Testis (tissue), 2 donors: ENCODE data around the gene MAML2.

Experiments
- CTCF ChIP-seq, 3 experiments: fragments of 450-650 bp in 2 of 3; fragments of 200-600 bp in 1 of 3; sonication (generic) in 1 of 3; IDR thresholded peaks; one replicate each; pipeline ENCODE4 v1.5.1; 2016 to 2019; ENCODE audit warnings: antibody characterized with exemption in 3 of 3, mild to moderate bottlenecking in 2 of 3, moderate library complexity in 1 of 3
- POLR2A ChIP-seq: fragments of 450-650 bp; IDR thresholded peaks from one replicate; pipeline ENCODE4 v1.6.1; 2017; ENCODE audit warnings: antibody characterized with exemption, mild to moderate bottlenecking, moderate library complexity

GRCh38 chr11:96329419-96329818 is 13.6 kb downstream of the MAML2 start:
- TF ChIP-seq CTCF (IDR thresholded peaks at IDR 0.05) (no peak), POLR2A (no peak)
